ENCODE measurements around the gene KRTAP10-4.

DNA sequence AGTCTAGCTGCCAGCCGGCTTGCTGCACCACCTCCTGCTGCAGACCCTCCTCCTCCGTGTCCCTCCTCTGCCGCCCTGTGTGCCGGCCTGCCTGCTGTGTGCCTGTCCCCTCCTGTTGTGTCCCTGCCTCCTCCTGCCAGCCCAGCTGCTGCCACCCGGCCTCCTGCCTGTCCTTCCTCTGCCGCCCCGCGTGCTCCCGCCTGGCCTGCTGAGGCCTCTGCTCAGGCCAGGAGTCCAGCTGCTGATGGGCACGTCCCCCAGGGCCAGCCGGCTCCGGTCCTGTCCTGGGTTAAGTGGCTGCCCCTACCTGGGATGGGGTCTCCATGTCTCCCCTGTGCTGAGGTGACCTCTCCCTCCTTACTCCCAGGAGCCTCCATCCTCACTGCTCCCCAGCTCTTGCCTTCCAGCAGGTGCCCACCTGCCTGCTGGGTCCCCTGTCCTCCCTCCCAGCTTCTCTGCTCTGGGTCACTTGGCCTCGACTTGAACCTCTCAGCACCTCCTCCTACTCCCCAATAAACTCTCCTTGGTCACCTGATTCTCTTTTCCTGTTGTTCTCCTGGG, 39.2 kb downstream of the KRTAP10-4 start:
- TF ChIP-seq POLR2A (IDR thresholded peaks at IDR 0.05; ENCODE audit: low read length) (no peak), SMC3 (IDR thresholded peaks at IDR 0.05) (no peak), NFE2L2 (conservative IDR thresholded peaks at IDR 0.05; ENCODE audit: low read length) (no peak), EHF (CRISPR knock-in tag; IDR thresholded peaks at IDR 0.05) (no peak)
- TF ChIP-seq, protein P1, sequence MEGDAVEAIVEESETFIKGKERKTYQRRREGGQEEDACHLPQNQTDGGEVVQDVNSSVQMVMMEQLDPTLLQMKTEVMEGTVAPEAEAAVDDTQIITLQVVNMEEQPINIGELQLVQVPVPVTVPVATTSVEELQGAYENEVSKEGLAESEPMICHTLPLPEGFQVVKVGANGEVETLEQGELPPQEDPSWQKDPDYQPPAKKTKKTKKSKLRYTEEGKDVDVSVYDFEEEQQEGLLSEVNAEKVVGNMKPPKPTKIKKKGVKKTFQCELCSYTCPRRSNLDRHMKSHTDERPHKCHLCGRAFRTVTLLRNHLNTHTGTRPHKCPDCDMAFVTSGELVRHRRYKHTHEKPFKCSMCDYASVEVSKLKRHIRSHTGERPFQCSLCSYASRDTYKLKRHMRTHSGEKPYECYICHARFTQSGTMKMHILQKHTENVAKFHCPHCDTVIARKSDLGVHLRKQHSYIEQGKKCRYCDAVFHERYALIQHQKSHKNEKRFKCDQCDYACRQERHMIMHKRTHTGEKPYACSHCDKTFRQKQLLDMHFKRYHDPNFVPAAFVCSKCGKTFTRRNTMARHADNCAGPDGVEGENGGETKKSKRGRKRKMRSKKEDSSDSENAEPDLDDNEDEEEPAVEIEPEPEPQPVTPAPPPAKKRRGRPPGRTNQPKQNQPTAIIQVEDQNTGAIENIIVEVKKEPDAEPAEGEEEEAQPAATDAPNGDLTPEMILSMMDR (IDR thresholded peaks at IDR 0.05) = no peak
- TF ChIP-seq, protein P2, sequence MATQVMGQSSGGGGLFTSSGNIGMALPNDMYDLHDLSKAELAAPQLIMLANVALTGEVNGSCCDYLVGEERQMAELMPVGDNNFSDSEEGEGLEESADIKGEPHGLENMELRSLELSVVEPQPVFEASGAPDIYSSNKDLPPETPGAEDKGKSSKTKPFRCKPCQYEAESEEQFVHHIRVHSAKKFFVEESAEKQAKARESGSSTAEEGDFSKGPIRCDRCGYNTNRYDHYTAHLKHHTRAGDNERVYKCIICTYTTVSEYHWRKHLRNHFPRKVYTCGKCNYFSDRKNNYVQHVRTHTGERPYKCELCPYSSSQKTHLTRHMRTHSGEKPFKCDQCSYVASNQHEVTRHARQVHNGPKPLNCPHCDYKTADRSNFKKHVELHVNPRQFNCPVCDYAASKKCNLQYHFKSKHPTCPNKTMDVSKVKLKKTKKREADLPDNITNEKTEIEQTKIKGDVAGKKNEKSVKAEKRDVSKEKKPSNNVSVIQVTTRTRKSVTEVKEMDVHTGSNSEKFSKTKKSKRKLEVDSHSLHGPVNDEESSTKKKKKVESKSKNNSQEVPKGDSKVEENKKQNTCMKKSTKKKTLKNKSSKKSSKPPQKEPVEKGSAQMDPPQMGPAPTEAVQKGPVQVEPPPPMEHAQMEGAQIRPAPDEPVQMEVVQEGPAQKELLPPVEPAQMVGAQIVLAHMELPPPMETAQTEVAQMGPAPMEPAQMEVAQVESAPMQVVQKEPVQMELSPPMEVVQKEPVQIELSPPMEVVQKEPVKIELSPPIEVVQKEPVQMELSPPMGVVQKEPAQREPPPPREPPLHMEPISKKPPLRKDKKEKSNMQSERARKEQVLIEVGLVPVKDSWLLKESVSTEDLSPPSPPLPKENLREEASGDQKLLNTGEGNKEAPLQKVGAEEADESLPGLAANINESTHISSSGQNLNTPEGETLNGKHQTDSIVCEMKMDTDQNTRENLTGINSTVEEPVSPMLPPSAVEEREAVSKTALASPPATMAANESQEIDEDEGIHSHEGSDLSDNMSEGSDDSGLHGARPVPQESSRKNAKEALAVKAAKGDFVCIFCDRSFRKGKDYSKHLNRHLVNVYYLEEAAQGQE (IDR thresholded peaks at IDR 0.05) = no peak

All from A549 (cell line).